Prostate gland (tissue), 2 donors: Measurements from ENCODE around the gene TANC1. TPM values are rescaled to one million over a fixed set of nuclear protein-coding genes. Genes with fewer than 3 reads are reported as not detected.

Experiments
- DNase-seq: peaks from one replicate; pipeline ENCODE4 v3.0.0-alpha.2; 2019; ENCODE audit warnings: low spot score
- H3K27ac ChIP-seq, 2 donors: fragments of 200-600 bp; sonication (generic); 2 replicates each; pipeline ENCODE4 v1.5.1; 2017 to 2019
- H3K27me3 ChIP-seq: fragments of 200-600 bp; sonication (generic); replicated peaks from 2 replicates; pipeline ENCODE4 v1.5.1; 2019; ENCODE audit not compliant: insufficient read depth
- H3K36me3 ChIP-seq, 2 donors: fragments of 200-600 bp; sonication (generic); 1 replicate in 1 of 2; 2 replicates in 1 of 2; pipeline versions ENCODE4 v1.5.1 to v1.8.1; 2017 to 2019
- H3K4me1 ChIP-seq: fragments of 200-600 bp; sonication (generic); replicated peaks from 2 replicates; pipeline ENCODE4 v1.5.1; 2019
- H3K4me3 ChIP-seq, 2 donors: fragments of 200-600 bp; sonication (generic); 2 replicates each; pipeline ENCODE4 v1.5.1; 2017 to 2019
- H3K9me3 ChIP-seq: fragments of 200-600 bp; sonication (generic); 2 replicates; pipeline ENCODE4 v1.5.1; 2017
- CTCF ChIP-seq, 4 experiments: fragments of 200-600 bp in 2 of 4; fragments of 450-650 bp in 2 of 4; sonication (generic) in 2 of 4; IDR thresholded peaks; 1 replicate in 3 of 4; 2 replicates in 1 of 4; pipeline ENCODE4 v1.5.1; 2016 to 2019; ENCODE audit warnings: antibody characterized with exemption in 4 of 4, mild to moderate bottlenecking in 2 of 4, moderate library complexity in 2 of 4
- POLR2A ChIP-seq: fragments of 450-650 bp; IDR thresholded peaks from one replicate; pipeline ENCODE4 v1.6.1; 2016; ENCODE audit warnings: antibody characterized with exemption, mild to moderate bottlenecking
- POLR2AphosphoS5 ChIP-seq: sonication (generic); formaldehyde crosslinking; IDR thresholded peaks from one replicate; pipeline ENCODE4 v1.6.1; 2017; ENCODE audit warnings: antibody characterized with exemption
- WGBS: methylation state at CpG from one replicate; pipeline ENCODE4 v1.1.5; 2018; 5-methylcytosine and 5-hydroxymethylcytosine counted together
- intact Hi-C: fragments of 100-400 bp; cut with DNase I; formaldehyde crosslinking; loops from one replicate; pipeline ENCODE4 v1.14.2; 2022
- total RNA-seq, 2 donors: library from RNA; depleted of rRNA; stranded (reverse); fragments of >200 nt; gene quantifications; one replicate each; pipeline ENCODE4 v1.1.0, GENCODE V29; 2016

The TANC1 gene
- total RNA-seq, 2 donors from 2014 or later = 33.5 to 39.7 TPM

- no peaks in the 10 kb centered on the region for H3K4me1 ChIP-seq
- no peak overlapping the region for H3K27ac ChIP-seq
- intact Hi-C loops = no loop called here
- DNase-seq = no peak
- no peak overlapping the region for H3K4me3 ChIP-seq
- WGBS = 87% methylated on average over 5 of the region's 5 CpGs
- no peaks in the 10 kb centered on the region for H3K36me3 ChIP-seq
- no peaks in the 10 kb centered on the region for H3K9me3 ChIP-seq
- TF ChIP-seq POLR2A = no peak
- no peak for TF ChIP-seq CTCF (IDR thresholded peaks at IDR 0.05)
- no peak for TF ChIP-seq POLR2AphosphoS5
- no peaks in the 10 kb centered on the region for H3K27me3 ChIP-seq
Measured at GRCh38 chr2:159208438-159208837, 240.0 kb downstream of the TANC1 start.

GRCh38 chr2:159209341-159210306 is 241.2 kb downstream of the TANC1 start:
- intact Hi-C loops = no loop called here
- H3K27ac ChIP-seq = no peak overlapping the region
- WGBS = 70% methylated on average over 15 of the region's 15 CpGs

GRCh38 chr2:159211447-159212396 is 243.3 kb downstream of the TANC1 start:
- H3K4me1 ChIP-seq = no peaks in the 10 kb centered on the region
- no peaks in the 10 kb centered on the region for H3K9me3 ChIP-seq
- peaks cover 0 to 12% of the 10 kb centered on the region in 2 donors for H3K36me3 ChIP-seq
- no peak overlapping the region for H3K27ac ChIP-seq
- 62% methylated on average over 14 of the region's 14 CpGs for WGBS
- no peak for DNase-seq
- no peak overlapping the region for H3K4me3 ChIP-seq
- TF ChIP-seq POLR2AphosphoS5 (no peak), CTCF (IDR thresholded peaks at IDR 0.05) (no peak), POLR2A (no peak)
- no peaks in the 10 kb centered on the region for H3K27me3 ChIP-seq
- intact Hi-C loops = no loop called here

More at GRCh38 chr2:159209341-159210306, 241.2 kb downstream of the TANC1 start:
- no peak overlapping the region for H3K4me3 ChIP-seq
- peaks cover 0 to 5% of the 10 kb centered on the region in 2 donors for H3K36me3 ChIP-seq
- no peak for DNase-seq
- TF ChIP-seq CTCF (IDR thresholded peaks at IDR 0.05) (no peak), POLR2AphosphoS5 (peak; percentile 18)
- H3K9me3 ChIP-seq = no peaks in the 10 kb centered on the region
- H3K27me3 ChIP-seq = no peaks in the 10 kb centered on the region
- H3K4me1 ChIP-seq = no peaks in the 10 kb centered on the region

- TF ChIP-seq POLR2A = no peak
- intact Hi-C loops = no loop called here
- H3K27me3 ChIP-seq = no peaks in the 10 kb centered on the region
- no peaks in the 10 kb centered on the region for H3K9me3 ChIP-seq
- no peak overlapping the region for H3K27ac ChIP-seq
- 85% methylated on average over 5 of the region's 5 CpGs for WGBS
- no peaks in the 10 kb centered on the region for H3K4me1 ChIP-seq
- H3K4me3 ChIP-seq = no peak overlapping the region
- DNase-seq = no peak
- H3K36me3 ChIP-seq = peaks cover 0 to 12% of the 10 kb centered on the region in 2 donors
Measured at GRCh38 chr2:159213296-159213695, 244.9 kb downstream of the TANC1 start.

- Histone ChIP-seq H3K27ac (no peak overlapping the region), H3K36me3 (peaks cover 0 to 17% of the 10 kb centered on the region in 2 donors), H3K4me1 (no peaks in the 10 kb centered on the region), H3K27me3 (no peaks in the 10 kb centered on the region), H3K4me3 (no peak overlapping the region), H3K9me3 (no peaks in the 10 kb centered on the region)
- TF ChIP-seq POLR2AphosphoS5 = no peak
- intact Hi-C loops = no loop called here
- 100% methylated on average over 3 of the region's 3 CpGs for WGBS
- no peak for DNase-seq
Measured at GRCh38 chr2:159214325-159214865, 246.0 kb downstream of the TANC1 start.
